ENCODE data around the gene NMRK2.

NMRK2 gene

DNA sequence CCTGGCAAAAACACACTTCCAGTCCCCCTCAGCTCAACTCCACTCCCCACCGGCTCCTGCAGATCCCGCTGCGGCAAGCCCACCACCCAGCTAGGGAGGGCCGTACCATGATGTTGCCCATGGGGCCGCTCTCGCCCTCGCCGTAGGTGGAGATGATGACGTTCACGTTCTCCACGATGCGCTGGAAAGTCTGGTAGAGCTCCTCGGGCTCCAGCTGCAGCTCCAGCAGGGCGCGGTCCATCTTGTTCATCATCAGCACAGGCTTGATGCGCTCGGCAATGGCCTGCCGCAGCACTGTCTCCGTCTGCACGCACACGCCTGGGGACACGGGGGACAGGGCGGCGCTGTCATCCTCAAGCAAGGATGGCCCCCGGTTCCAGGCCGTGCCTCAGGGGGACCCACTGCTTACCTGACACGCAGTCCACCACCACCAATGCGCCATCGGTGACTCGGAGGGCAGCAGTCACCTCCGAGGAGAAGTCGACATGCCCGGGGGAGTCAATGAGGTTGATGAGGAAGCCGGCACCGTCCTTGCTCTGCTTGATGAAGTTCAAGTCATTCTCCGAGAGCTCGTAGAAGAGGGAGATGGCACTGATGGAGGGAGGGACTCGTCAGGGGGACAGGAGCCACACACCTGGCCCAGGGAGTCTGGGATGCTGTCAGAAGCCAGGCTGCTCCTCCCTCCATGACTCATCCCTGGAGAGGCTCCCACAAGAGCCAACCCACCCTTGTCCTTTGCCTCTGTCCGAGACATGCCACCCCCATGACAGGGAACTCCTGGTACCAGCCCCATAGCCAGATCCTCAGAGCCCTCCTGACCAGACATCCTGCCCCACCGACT, 50.1 kb downstream of the NMRK2 start:
- DNase-seq, result no peak

DNA sequence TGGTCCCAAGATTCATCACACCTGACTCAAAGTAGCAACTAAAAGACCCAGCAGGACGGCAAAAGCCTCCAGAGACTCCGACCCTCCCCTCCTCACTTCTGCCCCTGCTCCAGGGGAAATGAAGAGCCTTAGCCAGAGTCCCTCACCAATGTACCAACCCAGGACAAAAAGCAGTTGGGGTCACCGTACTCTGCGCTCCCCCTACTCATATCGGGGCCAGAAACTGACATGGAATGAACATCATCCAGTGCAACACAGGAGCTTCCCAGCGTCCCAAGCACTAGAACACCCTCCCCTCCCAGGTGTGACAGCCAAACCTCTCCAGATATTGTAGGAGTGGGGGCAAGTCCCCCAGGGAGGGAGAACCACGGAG, 50.7 kb downstream of the NMRK2 start:
- no peak for DNase-seq

DNA sequence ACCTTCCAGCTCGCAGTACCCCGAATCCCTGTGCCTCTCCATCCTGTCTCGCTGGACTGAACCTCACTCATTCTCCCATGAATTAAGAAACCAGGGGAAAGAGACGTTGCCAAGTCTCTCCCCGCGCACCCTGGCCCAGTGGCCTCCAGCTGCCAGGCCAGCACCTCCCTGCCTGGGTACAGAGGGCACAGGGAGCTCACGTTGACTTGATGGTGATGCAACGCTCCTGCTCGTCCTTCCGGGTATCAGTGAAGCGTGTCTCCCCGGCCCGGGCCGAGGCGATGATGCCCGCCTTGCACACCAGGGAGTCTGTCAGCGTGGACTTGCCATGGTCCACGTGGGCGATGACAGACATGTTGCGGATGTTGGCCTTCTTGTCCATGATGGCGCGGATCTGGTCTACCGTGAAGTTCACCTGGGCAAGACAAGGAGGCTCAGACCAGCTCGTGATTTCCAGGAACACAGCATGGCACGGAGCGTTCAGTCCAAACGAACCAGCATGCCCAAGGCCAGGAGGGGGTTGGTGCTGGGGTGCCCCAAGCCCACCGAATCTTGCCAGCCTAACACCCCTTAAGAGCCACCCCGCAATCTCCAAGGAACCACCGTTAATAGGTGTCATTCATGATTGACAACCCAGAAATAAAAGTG, 51.2 kb downstream of the NMRK2 start:
- DNase-seq, result no peak

DNA sequence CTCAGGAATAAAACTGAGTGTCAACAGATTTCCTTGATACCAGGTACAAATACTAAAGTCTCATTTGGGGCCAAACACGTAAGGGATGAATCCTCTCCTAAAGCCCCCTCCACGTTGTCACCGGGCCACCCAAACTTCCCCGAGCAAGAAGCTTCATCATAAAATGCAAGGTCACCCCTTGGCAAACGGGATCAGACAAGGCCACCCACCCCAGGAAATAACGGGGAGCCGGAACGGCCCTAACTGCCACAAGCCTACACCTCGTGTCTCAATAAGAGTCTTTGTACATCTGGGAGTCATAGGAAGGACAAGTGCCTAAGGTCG, 51.7 kb downstream of the NMRK2 start:
- no peak for DNase-seq

GRCh38 chr19:3984908-3985642, 52.2 kb downstream of the NMRK2 start, which contains the start of gene EEF2:
TSS of gene EEF2 (minus strand) at chr19:3985463. CDS start at chr19:3985380, 83 bp downstream.
- peak; percentile 65 to 89 for DNase-seq

DNA sequence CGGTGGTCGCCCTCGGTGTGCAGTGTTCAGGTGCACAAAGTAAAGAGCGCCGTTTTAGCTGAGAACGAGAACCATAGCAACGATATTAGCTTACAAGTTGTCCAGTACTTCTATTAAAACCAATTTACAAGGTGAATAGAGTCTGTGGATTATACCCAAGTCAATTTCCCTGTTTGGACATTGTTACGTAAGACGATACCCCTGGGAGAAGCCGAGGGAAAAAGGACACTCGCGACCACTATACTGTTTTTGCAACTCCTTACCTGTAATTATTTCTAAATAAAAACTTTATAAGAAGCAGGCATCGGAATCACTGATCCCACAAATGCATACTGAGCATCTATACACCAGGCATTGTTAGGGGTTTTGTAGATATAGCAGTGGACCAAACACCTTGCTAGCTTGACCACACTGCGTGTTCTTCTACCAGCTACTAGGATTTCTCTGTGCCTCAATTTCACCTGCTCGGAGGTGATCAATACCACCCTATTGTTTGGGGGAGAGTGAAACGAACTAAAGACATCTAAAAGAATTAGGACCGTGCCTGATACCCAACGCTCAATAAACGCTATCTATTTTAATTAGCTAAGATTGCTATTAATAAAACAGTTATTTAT, 52.9 kb downstream of the NMRK2 start:
- peak in 1 of 2 experiments; percentile 58 for DNase-seq

DNA sequence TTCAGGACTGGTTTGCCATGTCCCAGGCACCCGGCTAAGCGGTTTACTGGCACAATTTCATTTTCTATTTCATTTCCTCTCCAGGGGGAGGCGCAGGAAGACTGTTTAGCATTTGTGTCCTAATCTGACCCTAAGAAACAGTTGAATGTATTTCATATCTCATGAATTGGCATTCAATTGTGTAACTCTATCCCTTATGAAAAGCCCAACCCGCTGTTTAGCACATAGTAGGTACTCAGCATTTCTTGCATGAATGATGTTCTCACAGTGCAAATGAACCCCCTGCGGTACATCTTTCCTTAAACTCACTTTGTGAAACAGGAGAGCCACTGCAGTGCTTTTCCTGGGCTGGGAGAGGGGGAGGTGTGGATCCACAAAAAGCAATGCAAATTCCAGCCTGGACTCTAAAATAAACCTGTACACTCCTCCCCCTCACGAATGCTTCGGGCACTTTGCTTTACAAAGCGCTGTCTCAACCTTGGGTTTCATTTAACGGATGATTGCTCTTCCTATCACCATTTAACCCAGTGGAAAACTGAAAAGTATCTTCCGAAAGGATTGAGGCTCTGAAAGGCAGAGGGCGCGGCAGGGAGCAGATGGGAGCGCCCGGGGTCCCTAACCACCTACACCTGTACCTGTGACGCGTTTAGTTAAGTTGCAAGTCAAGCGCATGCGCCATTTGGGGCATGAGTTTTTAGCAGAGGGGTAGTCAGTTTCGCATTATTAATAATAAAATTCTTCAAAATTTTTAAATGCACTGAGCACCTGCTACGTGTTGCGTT, 53.6 kb downstream of the NMRK2 start:
- DNase-seq, result peak; percentile 67 to 70

GRCh38 chr19:3987619-3988371, 54.9 kb downstream of the NMRK2 start:
- peak; percentile 50 to 83 for DNase-seq

DNA sequence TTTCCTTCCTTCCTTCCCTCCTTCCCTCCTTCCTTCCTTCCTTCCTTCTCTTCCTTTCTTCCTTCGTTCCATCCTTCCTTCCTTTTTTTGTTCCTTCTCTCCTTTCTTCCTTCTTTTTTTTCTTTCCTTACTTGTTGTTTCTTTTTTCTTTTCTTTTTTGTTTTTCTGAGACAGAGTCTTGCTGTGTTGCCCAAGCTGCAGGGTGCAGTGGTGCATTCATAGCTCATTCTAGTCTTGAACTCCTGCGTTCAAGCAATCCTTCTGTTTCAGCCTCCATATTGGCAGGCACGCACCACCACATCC, 57.9 kb downstream of the NMRK2 start:
- DNase-seq, result no peak
